SKM-1 (cell line): ENCODE data around the gene NT5DC3.
A peak's percentile ranks its signal among the peaks of the same experiment; 100 is the strongest.

ENCODE experiments used
- DNase-seq: peaks from one replicate; lab custom pipeline; 2025; ENCODE audit not compliant: unreplicated experiment; lab: John Stamatoyannopoulos, UW

NT5DC3 gene

DNA sequence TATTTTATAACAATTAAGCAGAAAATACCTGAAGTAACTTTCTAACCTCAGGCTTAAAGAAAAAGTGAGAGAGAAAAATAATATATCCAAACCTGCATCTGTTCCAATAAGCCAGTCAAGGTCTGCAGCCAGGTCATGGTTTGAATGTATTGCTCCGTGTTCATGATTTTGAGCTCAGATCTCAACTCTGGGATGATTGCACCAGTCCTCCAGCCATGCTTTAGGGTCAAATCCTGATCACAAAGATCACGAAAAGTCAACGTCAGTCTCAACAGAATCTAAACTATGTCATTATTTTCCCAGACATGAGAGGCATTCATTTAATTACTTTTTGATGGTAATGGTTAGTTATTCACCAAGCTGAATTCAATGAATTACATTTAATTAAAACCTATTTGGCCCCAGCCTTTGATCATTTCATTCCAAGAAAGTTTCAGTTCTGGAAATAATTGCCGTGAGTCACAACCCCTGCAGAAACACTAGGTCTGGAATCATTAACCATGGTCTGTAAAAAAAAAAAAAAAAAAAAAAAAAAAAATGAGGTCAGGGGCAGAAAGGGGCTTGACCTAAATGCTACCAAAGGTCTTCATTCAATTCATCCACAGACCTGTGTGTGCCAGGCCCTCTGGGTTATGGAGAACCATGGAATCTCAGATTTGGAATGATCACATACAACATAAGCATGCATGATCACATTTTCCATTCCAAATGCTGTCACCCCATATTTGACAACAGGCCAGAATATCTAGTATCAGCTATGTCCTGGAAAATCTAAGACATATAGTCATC is 55.6 kb downstream of the NT5DC3 start:
- no peak for DNase-seq

GRCh38 chr12:103783744-103784664 is 57.0 kb downstream of the NT5DC3 start:
- DNase-seq = no peak

GRCh38 chr12:103782399-103782798 is 58.6 kb downstream of the NT5DC3 start:
- no peak for DNase-seq

DNA sequence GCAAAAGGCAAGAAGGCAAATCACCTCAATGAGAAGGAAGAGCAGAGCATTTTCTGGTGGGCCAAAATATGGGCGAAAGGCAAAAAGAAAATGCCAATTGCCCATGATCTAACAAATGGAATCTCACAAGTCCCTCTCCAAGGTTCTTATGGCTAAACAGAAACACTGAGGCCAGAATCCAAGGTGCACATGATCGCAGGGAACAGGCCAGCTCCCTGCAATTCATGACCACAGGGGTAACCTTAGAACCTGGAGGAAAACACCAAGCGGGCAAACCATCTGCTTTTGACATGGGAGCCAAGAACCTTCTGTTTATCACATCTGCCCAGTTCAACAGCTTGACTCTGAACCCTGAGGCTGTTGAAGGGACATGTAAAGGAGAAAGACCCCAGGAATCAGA is 60.0 kb downstream of the NT5DC3 start:
- no peak for DNase-seq

- no peak for DNase-seq
Measured at GRCh38 chr12:103780093-103780440, 61.0 kb downstream of the NT5DC3 start.

GRCh38 chr12:103779410-103780092 is 61.5 kb downstream of the NT5DC3 start:
- DNase-seq = peak; percentile 95

DNA sequence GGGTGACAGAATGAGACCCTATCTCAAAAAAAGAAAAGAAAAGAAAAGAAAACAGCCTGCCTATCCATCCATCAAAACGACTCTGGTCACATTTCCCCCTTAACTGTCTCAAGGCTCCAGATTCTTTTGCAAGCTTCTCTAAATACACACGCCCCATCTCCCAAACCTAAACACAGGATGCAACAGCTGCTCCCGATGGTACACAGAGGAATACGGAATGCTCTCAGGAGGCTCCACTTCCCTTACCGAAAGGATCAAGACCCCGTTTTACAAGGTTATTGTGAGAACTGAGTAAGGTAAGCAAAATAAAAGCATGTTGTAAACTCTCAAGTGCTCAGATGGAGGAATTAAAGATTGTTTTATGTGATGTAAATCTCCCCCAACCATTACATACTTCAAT is 62.3 kb downstream of the NT5DC3 start:
- no peak for DNase-seq

- DNase-seq = no peak
Measured at GRCh38 chr12:103774977-103775560, 66.0 kb downstream of the NT5DC3 start.

DNA sequence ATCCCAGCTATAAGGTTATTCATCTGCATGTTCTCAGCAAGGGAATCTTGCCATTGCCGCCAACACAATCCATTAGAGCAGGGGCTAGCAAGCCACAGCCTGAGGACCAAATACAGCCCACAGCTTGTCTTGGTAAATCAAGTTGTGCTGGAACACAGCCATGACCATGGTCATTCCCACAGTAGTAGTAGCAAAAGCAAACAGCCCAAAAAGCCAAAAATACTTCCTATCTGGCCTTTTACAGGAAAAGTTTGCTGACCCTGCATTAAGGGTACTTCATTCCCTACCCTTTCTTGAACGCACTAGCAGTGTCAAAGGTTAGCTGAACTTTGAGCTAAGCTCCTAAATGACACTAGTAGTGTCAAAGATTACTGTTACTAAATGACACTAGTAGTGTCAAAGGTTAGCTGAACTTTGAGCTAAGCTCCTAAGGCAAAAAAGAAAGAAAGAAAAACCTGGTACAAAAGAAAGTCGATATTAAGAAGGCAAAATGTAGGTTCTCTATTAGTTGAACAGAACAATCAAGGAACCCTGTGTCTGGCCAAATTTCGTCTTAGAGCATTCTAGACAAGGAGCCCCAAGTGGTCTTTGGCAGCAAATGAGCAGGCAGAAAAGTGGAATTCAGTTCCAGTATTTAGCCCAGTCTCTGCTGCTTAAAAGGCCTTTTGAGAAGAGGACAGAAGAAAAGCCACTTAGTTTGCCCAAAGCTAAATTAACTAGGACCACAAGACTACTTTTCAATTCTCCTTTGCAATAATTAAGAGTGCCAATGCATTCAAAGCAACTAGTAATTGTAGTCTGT is 67.7 kb downstream of the NT5DC3 start:
- no peak for DNase-seq

GRCh38 chr12:103772367-103773108 is 68.5 kb downstream of the NT5DC3 start:
- DNase-seq = no peak

GRCh38 chr12:103771466-103771865 is 69.6 kb downstream of the NT5DC3 start:
- DNase-seq = no peak

GRCh38 chr12:103769240-103769945 is 71.6 kb downstream of the NT5DC3 start:
- DNase-seq = no peak

DNA sequence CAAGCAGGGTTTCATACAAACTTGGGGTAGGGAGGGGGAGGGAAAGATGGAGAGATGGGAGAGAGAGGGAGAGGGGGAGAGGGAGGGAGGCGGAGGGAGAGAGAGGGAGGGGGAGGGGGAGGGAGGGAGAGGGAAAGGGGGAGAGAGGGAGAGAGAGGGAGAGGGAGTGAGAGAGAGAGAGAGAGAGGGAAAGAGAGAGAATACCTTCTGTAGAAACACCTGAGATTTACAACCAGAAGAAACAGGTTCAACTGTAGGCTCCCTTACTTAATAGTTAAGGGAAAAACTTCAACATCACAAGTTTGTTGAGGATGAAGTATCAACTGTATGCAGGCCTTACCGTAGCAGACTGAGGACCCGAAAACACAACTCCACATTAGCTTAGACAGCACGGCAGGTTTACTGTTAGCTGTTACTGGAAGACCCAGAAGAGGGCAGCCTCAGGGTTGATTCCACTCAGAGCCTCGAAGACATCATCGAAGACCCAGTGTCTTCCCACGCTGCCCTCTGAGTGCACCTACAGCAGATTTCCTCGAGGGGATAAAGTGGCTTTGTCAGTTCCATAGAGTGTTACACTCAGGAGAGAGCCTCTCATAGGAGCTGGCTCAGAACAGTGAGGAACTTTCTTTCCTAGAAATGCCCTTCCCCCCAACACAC is 72.4 kb downstream of the NT5DC3 start:
- DNase-seq = no peak

DNA sequence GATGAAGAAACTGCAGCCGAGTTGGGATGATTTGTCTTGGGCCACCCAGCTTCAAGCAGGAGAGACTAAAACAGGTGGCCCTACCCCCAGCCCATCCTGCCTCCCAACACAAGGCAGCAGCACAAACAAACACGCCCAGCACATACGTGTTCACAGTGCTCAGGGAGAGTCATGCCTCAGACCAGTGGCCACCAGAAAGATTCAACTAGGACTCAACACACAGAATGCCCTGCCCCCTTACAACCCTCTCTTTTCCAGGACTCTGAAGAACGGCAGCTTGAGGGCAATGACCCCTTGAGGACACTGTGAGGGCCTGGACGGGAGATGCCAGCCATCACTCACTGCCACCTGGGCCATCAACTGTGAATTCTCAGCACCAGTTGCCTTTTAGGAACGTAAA is 75.0 kb downstream of the NT5DC3 start:
- no peak for DNase-seq

- DNase-seq = no peak
Measured at GRCh38 chr12:103765322-103765721, 75.7 kb downstream of the NT5DC3 start.

- no peak for DNase-seq
Measured at GRCh38 chr12:103762473-103762872, 78.6 kb downstream of the NT5DC3 start.

GRCh38 chr12:103758310-103759089 is 82.5 kb downstream of the NT5DC3 start:
- DNase-seq = no peak

DNA sequence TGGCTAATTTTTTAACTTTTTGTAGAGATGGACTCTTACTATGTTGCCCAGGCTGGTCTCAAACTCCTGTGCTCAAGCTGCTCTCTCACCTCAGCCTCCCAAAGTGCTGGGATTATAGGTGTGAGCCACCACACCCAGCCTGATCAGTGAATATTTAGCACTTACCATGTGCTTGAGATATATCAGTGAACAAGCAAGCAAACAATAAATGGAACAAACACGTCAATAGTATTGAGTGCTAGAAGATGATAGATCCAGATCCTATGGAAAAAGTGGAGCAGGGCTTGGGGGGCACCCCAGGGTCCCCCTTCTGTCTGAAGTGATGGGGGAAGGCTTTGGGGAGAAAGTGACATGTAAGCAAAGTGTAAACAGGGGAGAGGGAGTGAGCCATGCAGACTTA is 83.8 kb downstream of the NT5DC3 start:
- no peak for DNase-seq
